HepG2 (cell line): ENCODE measurements around the gene GAS2. TPM values are rescaled to one million over a fixed set of nuclear protein-coding genes. Genes with fewer than 3 reads are reported as not detected.

ENCODE experiments used
- CBX2 ChIP-seq, 2 experiments: fragments of 200-600 bp in 1 of 2; sonication (generic); formaldehyde crosslinking in 1 of 2; IDR thresholded peaks; 2 replicates each; pipeline versions ENCODE4 v1.7.0 to v1.8.1; 2018 to 2022; ENCODE audit warnings: low read depth in 2 of 2, low read length in 1 of 2, mild to moderate bottlenecking in 1 of 2, missing genetic modification reagents in 1 of 2
- CENPBD1 ChIP-seq: sonication (generic); formaldehyde crosslinking; IDR thresholded peaks from 2 replicates; pipeline ENCODE4 v1.8.0; 2022; ENCODE audit warnings: missing genetic modification reagents, low read depth, mild to moderate bottlenecking, borderline replicate concordance
- E2F1 ChIP-seq: sonication (generic); formaldehyde crosslinking; IDR thresholded peaks from 2 replicates; pipeline ENCODE4 v1.5.0; 2020; ENCODE audit warnings: missing genetic modification reagents
- GATAD2A ChIP-seq: IDR thresholded peaks from 2 replicates; pipeline ENCODE4 v1.6.1; 2016
- GMEB2 ChIP-seq: IDR thresholded peaks from 2 replicates; pipeline ENCODE4 v1.6.1; 2016; ENCODE audit warnings: missing biosample characterization, missing genetic modification reagents, low read depth
- MYPOP ChIP-seq: sonication (generic); formaldehyde crosslinking; IDR thresholded peaks from 2 replicates; pipeline ENCODE4 v1.8.1; 2023; ENCODE audit warnings: mild to moderate bottlenecking, moderate library complexity, missing genetic modification reagents
- PITX1 ChIP-seq: sonication (generic); formaldehyde crosslinking; IDR thresholded peaks from 2 replicates; pipeline ENCODE4 v1.5.1; 2020; ENCODE audit warnings: mild to moderate bottlenecking, missing genetic modification reagents
- SIN3A ChIP-seq: IDR thresholded peaks from 2 replicates; pipeline ENCODE4 v1.6.1; 2011; ENCODE audit warnings: low read depth, mild to moderate bottlenecking, control low read depth, low read length, borderline replicate concordance
- ZNF367 ChIP-seq: sonication (generic); formaldehyde crosslinking; IDR thresholded peaks from 2 replicates; pipeline ENCODE4 v1.4.0; 2020; ENCODE audit warnings: missing genetic modification reagents, borderline replicate concordance
- polyA plus RNA-seq, 8 experiments: library from polyadenylated mRNA; depleted of rRNA in 3 of 8; stranded (reverse) in 7 of 8; unstranded in 1 of 8; fragments of >200 nt; fragmentation: Illumina TruSeq in 4 of 8; extraction: Trizol in 4 of 8; gene quantifications; 2 replicates each; pipeline versions ENCODE4 v1.2.1 to v1.2.3, GENCODE V29; 2011 to 2016; ENCODE audit warnings: low read depth in 4 of 8, missing spikeins in 1 of 8, mixed read lengths in 1 of 8; ENCODE audit not compliant: insufficient read depth in 1 of 8
- total RNA-seq, 5 experiments: library from RNA; depleted of rRNA; stranded (reverse); fragments of >200 nt; fragmentation: Illumina TruSeq; extraction: Trizol; gene quantifications; 2 replicates each; pipeline ENCODE4 v1.2.3, GENCODE V29; 2016; ENCODE audit warnings: low read depth in 1 of 5

GAS2 gene
- total and polyA plus RNA-seq, 2 of the 13 experiments (the other 11 are each of a cell fraction or from before 2014, with no cell fraction given) = 26.0 to 85.1 TPM

GRCh38 chr11:22626573-22627239 is 39.7 kb upstream of the GAS2 start (continued):
- TF ChIP-seq PITX1 (no peak), MYPOP (CRISPR knock-in tag) (no peak), GMEB2 (CRISPR knock-in tag) (no peak), CBX2 (IDR thresholded peaks at IDR 0.05; ENCODE audit: low read depth, low read length) (no peak), CBX2 (CRISPR knock-in tag; IDR thresholded peaks at IDR 0.05; ENCODE audit: low read depth) (no peak), ZNF367 (CRISPR knock-in tag) (no peak), SIN3A (no peak), GATAD2A (no peak), CENPBD1 (no peak), E2F1 (CRISPR knock-in tag) (no peak)
